K562 (cell line): Measurements from ENCODE around the gene ADK. TPM values are rescaled to one million over a fixed set of nuclear protein-coding genes. Genes with fewer than 3 reads are reported as not detected.

Source experiments
- AFF1 ChIP-seq, 2 experiments: fragments of 450-650 bp; IDR thresholded peaks; 2 replicates each; pipeline ENCODE4 v1.6.1; 2018; ENCODE audit warnings: mild to moderate bottlenecking in 2 of 2, low read depth in 1 of 2; ENCODE audit not compliant: partially characterized antibody in 2 of 2
- MLX ChIP-seq, 2 experiments: fragments of 450-650 bp in 1 of 2; sonication (generic) in 1 of 2; formaldehyde crosslinking; conservative IDR thresholded peaks; 2 replicates each; pipeline versions ENCODE4 v1.4.0 to v1.8.1; 2020 to 2022; ENCODE audit warnings: mild to moderate bottlenecking in 1 of 2, missing genetic modification reagents in 1 of 2
- SREBF1 ChIP-seq: fragments of 150-350 bp; IDR thresholded peaks from 2 replicates; pipeline ENCODE4 v1.6.1; 2014; ENCODE audit warnings: antibody characterized with exemption, low read depth, low read length, borderline replicate concordance
- polyA plus RNA-seq, 8 experiments: library from polyadenylated mRNA; depleted of rRNA in 4 of 8; stranded (reverse) in 5 of 8; unstranded in 3 of 8; fragments of >200 nt; fragmentation: Nextera tagmentation in 2 of 8; fragmentation: Illumina TruSeq in 1 of 8; extraction: Ambion mirVana in 2 of 8; extraction: Trizol in 1 of 8; gene quantifications; 2 replicates each; pipeline versions ENCODE4 v1.2.1 to v1.2.3, GENCODE V29; 2011 to 2014; ENCODE audit warnings: inconsistent platforms in 1 of 8, missing spikeins in 1 of 8
- total RNA-seq, 7 experiments: library from RNA; depleted of rRNA in 6 of 7; stranded (reverse); fragments of >200 nt in 6 of 7; fragmentation: Illumina TruSeq in 2 of 7; extraction: Trizol in 2 of 7; gene quantifications; 2 replicates each; pipeline versions ENCODE4 v1.2.1 to v1.2.3, GENCODE V29; 2011 to 2021; ENCODE audit warnings: low replicate concordance in 1 of 7
- TF ChIP-seq, protein P1 (sequence below): fragments of 200-600 bp; sonication (generic); IDR thresholded peaks from one replicate; pipeline ENCODE4 v1.6.1; 2012; ENCODE audit warnings: mild to moderate bottlenecking, low read depth, low read length, inconsistent platforms
- TF ChIP-seq, protein P2 (sequence below), 2 experiments: IDR thresholded peaks in 1 of 2; conservative IDR thresholded peaks in 1 of 2; 2 replicates each; pipeline ENCODE4 v1.6.1; 2016; ENCODE audit warnings: low read depth in 2 of 2, mild to moderate bottlenecking in 1 of 2, missing compliant biosample characterization in 1 of 2, missing genetic modification characterization in 1 of 2, moderate library complexity in 1 of 2

Gene ADK
- total and polyA plus RNA-seq, 9 of the 15 experiments (the other 6 are each of a cell fraction or from before 2014, with no cell fraction given) = 54.2 to 97.8 (median 73.6) TPM

- TF ChIP-seq, protein P1, sequence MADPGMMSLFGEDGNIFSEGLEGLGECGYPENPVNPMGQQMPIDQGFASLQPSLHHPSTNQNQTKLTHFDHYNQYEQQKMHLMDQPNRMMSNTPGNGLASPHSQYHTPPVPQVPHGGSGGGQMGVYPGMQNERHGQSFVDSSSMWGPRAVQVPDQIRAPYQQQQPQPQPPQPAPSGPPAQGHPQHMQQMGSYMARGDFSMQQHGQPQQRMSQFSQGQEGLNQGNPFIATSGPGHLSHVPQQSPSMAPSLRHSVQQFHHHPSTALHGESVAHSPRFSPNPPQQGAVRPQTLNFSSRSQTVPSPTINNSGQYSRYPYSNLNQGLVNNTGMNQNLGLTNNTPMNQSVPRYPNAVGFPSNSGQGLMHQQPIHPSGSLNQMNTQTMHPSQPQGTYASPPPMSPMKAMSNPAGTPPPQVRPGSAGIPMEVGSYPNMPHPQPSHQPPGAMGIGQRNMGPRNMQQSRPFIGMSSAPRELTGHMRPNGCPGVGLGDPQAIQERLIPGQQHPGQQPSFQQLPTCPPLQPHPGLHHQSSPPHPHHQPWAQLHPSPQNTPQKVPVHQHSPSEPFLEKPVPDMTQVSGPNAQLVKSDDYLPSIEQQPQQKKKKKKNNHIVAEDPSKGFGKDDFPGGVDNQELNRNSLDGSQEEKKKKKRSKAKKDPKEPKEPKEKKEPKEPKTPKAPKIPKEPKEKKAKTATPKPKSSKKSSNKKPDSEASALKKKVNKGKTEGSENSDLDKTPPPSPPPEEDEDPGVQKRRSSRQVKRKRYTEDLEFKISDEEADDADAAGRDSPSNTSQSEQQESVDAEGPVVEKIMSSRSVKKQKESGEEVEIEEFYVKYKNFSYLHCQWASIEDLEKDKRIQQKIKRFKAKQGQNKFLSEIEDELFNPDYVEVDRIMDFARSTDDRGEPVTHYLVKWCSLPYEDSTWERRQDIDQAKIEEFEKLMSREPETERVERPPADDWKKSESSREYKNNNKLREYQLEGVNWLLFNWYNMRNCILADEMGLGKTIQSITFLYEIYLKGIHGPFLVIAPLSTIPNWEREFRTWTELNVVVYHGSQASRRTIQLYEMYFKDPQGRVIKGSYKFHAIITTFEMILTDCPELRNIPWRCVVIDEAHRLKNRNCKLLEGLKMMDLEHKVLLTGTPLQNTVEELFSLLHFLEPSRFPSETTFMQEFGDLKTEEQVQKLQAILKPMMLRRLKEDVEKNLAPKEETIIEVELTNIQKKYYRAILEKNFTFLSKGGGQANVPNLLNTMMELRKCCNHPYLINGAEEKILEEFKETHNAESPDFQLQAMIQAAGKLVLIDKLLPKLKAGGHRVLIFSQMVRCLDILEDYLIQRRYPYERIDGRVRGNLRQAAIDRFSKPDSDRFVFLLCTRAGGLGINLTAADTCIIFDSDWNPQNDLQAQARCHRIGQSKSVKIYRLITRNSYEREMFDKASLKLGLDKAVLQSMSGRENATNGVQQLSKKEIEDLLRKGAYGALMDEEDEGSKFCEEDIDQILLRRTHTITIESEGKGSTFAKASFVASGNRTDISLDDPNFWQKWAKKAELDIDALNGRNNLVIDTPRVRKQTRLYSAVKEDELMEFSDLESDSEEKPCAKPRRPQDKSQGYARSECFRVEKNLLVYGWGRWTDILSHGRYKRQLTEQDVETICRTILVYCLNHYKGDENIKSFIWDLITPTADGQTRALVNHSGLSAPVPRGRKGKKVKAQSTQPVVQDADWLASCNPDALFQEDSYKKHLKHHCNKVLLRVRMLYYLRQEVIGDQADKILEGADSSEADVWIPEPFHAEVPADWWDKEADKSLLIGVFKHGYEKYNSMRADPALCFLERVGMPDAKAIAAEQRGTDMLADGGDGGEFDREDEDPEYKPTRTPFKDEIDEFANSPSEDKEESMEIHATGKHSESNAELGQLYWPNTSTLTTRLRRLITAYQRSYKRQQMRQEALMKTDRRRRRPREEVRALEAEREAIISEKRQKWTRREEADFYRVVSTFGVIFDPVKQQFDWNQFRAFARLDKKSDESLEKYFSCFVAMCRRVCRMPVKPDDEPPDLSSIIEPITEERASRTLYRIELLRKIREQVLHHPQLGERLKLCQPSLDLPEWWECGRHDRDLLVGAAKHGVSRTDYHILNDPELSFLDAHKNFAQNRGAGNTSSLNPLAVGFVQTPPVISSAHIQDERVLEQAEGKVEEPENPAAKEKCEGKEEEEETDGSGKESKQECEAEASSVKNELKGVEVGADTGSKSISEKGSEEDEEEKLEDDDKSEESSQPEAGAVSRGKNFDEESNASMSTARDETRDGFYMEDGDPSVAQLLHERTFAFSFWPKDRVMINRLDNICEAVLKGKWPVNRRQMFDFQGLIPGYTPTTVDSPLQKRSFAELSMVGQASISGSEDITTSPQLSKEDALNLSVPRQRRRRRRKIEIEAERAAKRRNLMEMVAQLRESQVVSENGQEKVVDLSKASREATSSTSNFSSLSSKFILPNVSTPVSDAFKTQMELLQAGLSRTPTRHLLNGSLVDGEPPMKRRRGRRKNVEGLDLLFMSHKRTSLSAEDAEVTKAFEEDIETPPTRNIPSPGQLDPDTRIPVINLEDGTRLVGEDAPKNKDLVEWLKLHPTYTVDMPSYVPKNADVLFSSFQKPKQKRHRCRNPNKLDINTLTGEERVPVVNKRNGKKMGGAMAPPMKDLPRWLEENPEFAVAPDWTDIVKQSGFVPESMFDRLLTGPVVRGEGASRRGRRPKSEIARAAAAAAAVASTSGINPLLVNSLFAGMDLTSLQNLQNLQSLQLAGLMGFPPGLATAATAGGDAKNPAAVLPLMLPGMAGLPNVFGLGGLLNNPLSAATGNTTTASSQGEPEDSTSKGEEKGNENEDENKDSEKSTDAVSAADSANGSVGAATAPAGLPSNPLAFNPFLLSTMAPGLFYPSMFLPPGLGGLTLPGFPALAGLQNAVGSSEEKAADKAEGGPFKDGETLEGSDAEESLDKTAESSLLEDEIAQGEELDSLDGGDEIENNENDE = no peak
- TF ChIP-seq AFF1 (IDR thresholded peaks at IDR 0.05; ENCODE audit: low read depth in 1 of 2, partially characterized antibody in 2 of 2) = peak in 1 of 2 experiments; percentile 40
- TF ChIP-seq MLX (CRISPR knock-in tag; conservative IDR thresholded peaks at IDR 0.05) = no peak
- TF ChIP-seq SREBF1 = peak; percentile 34; the same call in 1 of the 2 replicates
- TF ChIP-seq, protein P2, sequence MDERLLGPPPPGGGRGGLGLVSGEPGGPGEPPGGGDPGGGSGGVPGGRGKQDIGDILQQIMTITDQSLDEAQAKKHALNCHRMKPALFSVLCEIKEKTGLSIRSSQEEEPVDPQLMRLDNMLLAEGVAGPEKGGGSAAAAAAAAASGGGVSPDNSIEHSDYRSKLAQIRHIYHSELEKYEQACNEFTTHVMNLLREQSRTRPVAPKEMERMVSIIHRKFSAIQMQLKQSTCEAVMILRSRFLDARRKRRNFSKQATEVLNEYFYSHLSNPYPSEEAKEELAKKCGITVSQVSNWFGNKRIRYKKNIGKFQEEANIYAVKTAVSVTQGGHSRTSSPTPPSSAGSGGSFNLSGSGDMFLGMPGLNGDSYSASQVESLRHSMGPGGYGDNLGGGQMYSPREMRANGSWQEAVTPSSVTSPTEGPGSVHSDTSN (CRISPR knock-in tag; IDR thresholded peaks at IDR 0.05; ENCODE audit: low read depth) = no peak
- TF ChIP-seq, protein P2 (tag; conservative IDR thresholded peaks at IDR 0.05; ENCODE audit: low read depth) = peak; percentile 21; the same call in 1 of the 2 replicates
These were observed 624 bp upstream of the ADK start, which contains the start of gene AP3M1 (continued) for GRCh38 chr10:74150204-74150989.
